Small intestine (tissue), 7 donors: ENCODE data around the gene ZNF552. TPM values are rescaled to one million over a fixed set of nuclear protein-coding genes. Genes with fewer than 3 reads are reported as not detected.
"Not testable (repeated sequence)": the region's sequence is repeated elsewhere in the genome, so short reads cannot be mapped to it uniquely, and the experiment has no call there.

ENCODE experiments used
- DNase-seq, 2 donors: peaks; one replicate each; pipeline versions ENCODE4 v3.0.0 to v3.0.0-alpha.2; 2013
- FAIRE-seq: peaks from 2 replicates; lab custom pipeline; 2012; peaks lifted over from hg19 to GRCh38; lab: Jason Lieb, UNC
- H3K27ac ChIP-seq, 3 donors: one replicate each; pipeline ENCODE4 v1.5.1; 2013; ENCODE audit warnings: low read length in 2 of 3, mild to moderate bottlenecking in 2 of 3, control low read depth in 1 of 3, inconsistent platforms in 1 of 3, low read depth in 1 of 3, moderate library complexity in 1 of 3
- H3K27me3 ChIP-seq, 3 donors: one replicate each; pipeline ENCODE4 v1.6.1; 2013; ENCODE audit warnings: low read length in 3 of 3, inconsistent platforms in 1 of 3; ENCODE audit not compliant: control insufficient read depth in 3 of 3, insufficient read depth in 3 of 3
- H3K36me3 ChIP-seq, 3 donors: one replicate each; pipeline ENCODE4 v1.6.1; 2013; ENCODE audit warnings: low read length in 3 of 3, inconsistent platforms in 1 of 3, low read depth in 1 of 3, mild to moderate bottlenecking in 1 of 3, moderate library complexity in 1 of 3; ENCODE audit not compliant: control insufficient read depth in 3 of 3, insufficient read depth in 2 of 3
- H3K4me1 ChIP-seq, 3 donors: one replicate each; pipeline ENCODE4 v1.6.1; 2013; ENCODE audit warnings: low read length in 2 of 3, inconsistent platforms in 1 of 3, low read depth in 1 of 3, mild to moderate bottlenecking in 1 of 3, moderate library complexity in 1 of 3; ENCODE audit not compliant: control insufficient read depth in 3 of 3, insufficient read depth in 2 of 3
- H3K4me3 ChIP-seq, 3 donors: one replicate each; pipeline ENCODE4 v1.5.1; 2013; ENCODE audit warnings: low read length in 3 of 3, control low read depth in 1 of 3, inconsistent platforms in 1 of 3, low read depth in 1 of 3, mild to moderate bottlenecking in 1 of 3, moderate library complexity in 1 of 3
- H3K9me3 ChIP-seq, 2 donors: one replicate each; pipeline ENCODE4 v1.6.1; 2013; ENCODE audit warnings: low read depth in 1 of 2, low read length in 1 of 2; ENCODE audit not compliant: control insufficient read depth in 2 of 2, insufficient read depth in 1 of 2
- WGBS, 3 donors: extraction: QIAGEN DNeasy Blood & Tissue Kit; methylation state at CpG; one replicate each; pipeline ENCODE4 v1.1.7; 2013; 5-methylcytosine and 5-hydroxymethylcytosine counted together
- polyA plus RNA-seq, 4 donors: library from polyadenylated mRNA; stranded (reverse) in 3 of 4; unstranded in 1 of 4; fragments of 200-250 nt in 3 of 4; fragments of 120-200 nt in 1 of 4; gene quantifications; one replicate each; pipeline versions ENCODE4 v1.2.1 to v1.2.3, GENCODE V29; 2013
- donor health status: healthy with polysubstance abuse.
- donor health status: control.
- donor health status: control.
- donor health status: Bipolar disorder and iron deficiency.
- donor health status: healthy.

The ZNF552 gene
- polyA plus RNA-seq, 4 donors, result 8.1 to 48.0 (median 9.0) TPM

GRCh38 chr19:57816652-57817051 is 1.9 kb upstream of the ZNF552 start:
- Histone ChIP-seq H3K4me3 (no peak overlapping the region), H3K36me3 (peaks cover 0 to 11% (median 0%) of the 10 kb centered on the region in 3 donors), H3K27me3 (no peaks in the 10 kb centered on the region), H3K27ac (no peak overlapping the region), H3K9me3 (peaks cover 0 to under 1% of the 10 kb centered on the region in 2 donors), H3K4me1 (peaks cover 0 to 23% (median 1%) of the 10 kb centered on the region in 3 donors)
- WGBS, 3 donors, result 82 to 92% (median 86%) methylated on average over 7 of the region's 7 CpGs
- DNase-seq (no peak), FAIRE-seq (no peak)

GRCh38 chr19:57815247-57816075 is 748 bp upstream of the ZNF552 start:
- FAIRE-seq (no peak), DNase-seq (peak; percentile 46 to 75)
- peak overlapping the region; percentile 49 to 91 (median 71) for H3K27ac ChIP-seq
- peak overlapping the region in 2 of 3 donors; percentile 64 to 92 for H3K4me3 ChIP-seq
- H3K4me1 ChIP-seq, result peaks cover 0 to 22% (median 1%) of the 10 kb centered on the region in 3 donors
- peaks cover 0 to 14% (median 0%) of the 10 kb centered on the region in 3 donors for H3K36me3 ChIP-seq
- no peaks in the 10 kb centered on the region for H3K27me3 ChIP-seq
- H3K9me3 ChIP-seq, result no peaks in the 10 kb centered on the region
- WGBS, 3 donors, result 35 to 72% (median 44%) methylated on average over 17 of the region's 17 CpGs

- DNase-seq, result peak; percentile 63 to 70
- 5 to 16% (median 14%) methylated on average over 11 to 13 of the region's 13 CpGs for WGBS, 3 donors
- Histone ChIP-seq H3K36me3 (peaks cover 0 to 20% (median 0%) of the 10 kb centered on the region in 3 donors), H3K27me3 (no peaks in the 10 kb centered on the region), H3K4me3 (peak overlapping the region; percentile 64 to 92 (median 74)), H3K4me1 (peaks cover 0 to 32% (median 1%) of the 10 kb centered on the region in 3 donors), H3K27ac (peak overlapping the region; percentile 49 to 91 (median 87)), H3K9me3 (no peaks in the 10 kb centered on the region)
- FAIRE-seq, result no peak
Observed at GRCh38 chr19:57813919-57814504, 701 bp downstream of the ZNF552 start.

GRCh38 chr19:57812975-57813820 is 1.5 kb downstream of the ZNF552 start:
- peak overlapping the region in 2 of 3 donors; percentile 64 to 92 for H3K4me3 ChIP-seq

GRCh38 chr19:57812226-57812625 is 2.5 kb downstream of the ZNF552 start:
- Histone ChIP-seq H3K27ac (peak overlapping the region in 2 of 3 donors; percentile 22 to 42), H3K9me3 (no peaks in the 10 kb centered on the region), H3K27me3 (no peaks in the 10 kb centered on the region), H3K4me3 (no peak overlapping the region), H3K36me3 (peaks cover 0 to 26% (median 9%) of the 10 kb centered on the region in 3 donors), H3K4me1 (peaks cover 0 to 32% (median 1%) of the 10 kb centered on the region in 3 donors)
- WGBS, 3 donors, result 75 to 85% (median 83%) methylated on average over 3 of the region's 3 CpGs
- no peak for FAIRE-seq
- no peak for DNase-seq

More at GRCh38 chr19:57812975-57813820, 1.5 kb downstream of the ZNF552 start:
- Histone ChIP-seq H3K27ac (peak overlapping the region in 2 of 3 donors; percentile 22 to 91), H3K36me3 (peaks cover 0 to 23% (median 4%) of the 10 kb centered on the region in 3 donors), H3K4me1 (peaks cover 0 to 32% (median 1%) of the 10 kb centered on the region in 3 donors)
- not testable (repeated sequence) for DNase-seq, H3K27me3 ChIP-seq, FAIRE-seq, H3K9me3 ChIP-seq
- 41 to 74% (median 61%) methylated on average over 11 to 13 of the region's 13 CpGs for WGBS, 3 donors

- H3K27me3 ChIP-seq, FAIRE-seq, H3K9me3 ChIP-seq, H3K4me3 ChIP-seq: not testable (repeated sequence)
- 39 to 66% (median 46%) methylated on average over 17 of the region's 17 CpGs for WGBS, 3 donors
- Histone ChIP-seq H3K4me1 (peaks cover 0 to 27% (median 3%) of the 10 kb centered on the region in 3 donors), H3K27ac (peak overlapping the region in 2 of 3 donors; percentile 68 to 69), H3K36me3 (peaks cover 0 to 36% (median 9%) of the 10 kb centered on the region in 3 donors)
- DNase-seq, result peak; percentile 71 to 77
Observed at GRCh38 chr19:57810410-57811295, 4.1 kb downstream of the ZNF552 start.

- no peak overlapping the region for H3K4me3 ChIP-seq
- no peak for DNase-seq
- peaks cover 0 to 35% (median 9%) of the 10 kb centered on the region in 3 donors for H3K36me3 ChIP-seq
- H3K9me3 ChIP-seq, result no peaks in the 10 kb centered on the region
- WGBS, 3 donors, result 94 to 100% (median 96%) methylated on average over 2 of the region's 2 CpGs
- H3K27me3 ChIP-seq, result no peaks in the 10 kb centered on the region
- FAIRE-seq, result no peak
- no peak overlapping the region for H3K27ac ChIP-seq
- peaks cover 0 to 25% (median 3%) of the 10 kb centered on the region in 3 donors for H3K4me1 ChIP-seq
Observed at GRCh38 chr19:57807541-57807940, 7.2 kb downstream of the ZNF552 start.
